GM10266 (cell line): ENCODE measurements around the gene CNTNAP2.
"Not testable (repeated sequence)": the region's sequence is repeated elsewhere in the genome, so short reads cannot be mapped to it uniquely, and the experiment has no call there.

Experiments used
- DNase-seq: peaks from one replicate; pipeline ENCODE4 v3.0.0; 2012; ENCODE audit errors: extremely low spot score
- CTCF ChIP-seq: IDR thresholded peaks from 2 replicates; pipeline ENCODE4 v1.5.1; 2012; ENCODE audit warnings: mild to moderate bottlenecking, low read depth; ENCODE audit not compliant: control insufficient read depth, insufficient read depth; ENCODE audit errors: missing control alignments

The CNTNAP2 gene

DNA sequence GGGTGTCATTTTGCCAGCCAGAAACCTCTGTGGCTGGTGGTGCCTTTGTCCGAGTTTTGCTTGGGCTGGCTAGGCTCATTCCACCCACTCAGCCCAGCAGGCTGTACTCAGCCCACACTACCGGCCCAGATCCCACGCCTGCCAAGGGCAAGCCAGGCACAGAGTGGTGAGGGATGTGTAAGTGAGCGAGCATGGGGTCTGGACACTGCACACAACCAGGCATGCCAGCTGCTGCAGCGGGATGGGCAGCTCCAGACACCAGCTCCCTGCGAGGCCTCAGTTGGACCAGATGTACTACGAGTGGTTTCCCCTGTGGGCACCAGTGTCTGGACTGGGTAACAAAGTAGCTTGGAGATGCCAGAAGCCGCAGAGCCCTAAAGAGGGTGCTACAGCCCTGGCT lies 2339.8 kb downstream of the CNTNAP2 start:
- no peak for TF ChIP-seq CTCF
- DNase-seq: no peak

DNA sequence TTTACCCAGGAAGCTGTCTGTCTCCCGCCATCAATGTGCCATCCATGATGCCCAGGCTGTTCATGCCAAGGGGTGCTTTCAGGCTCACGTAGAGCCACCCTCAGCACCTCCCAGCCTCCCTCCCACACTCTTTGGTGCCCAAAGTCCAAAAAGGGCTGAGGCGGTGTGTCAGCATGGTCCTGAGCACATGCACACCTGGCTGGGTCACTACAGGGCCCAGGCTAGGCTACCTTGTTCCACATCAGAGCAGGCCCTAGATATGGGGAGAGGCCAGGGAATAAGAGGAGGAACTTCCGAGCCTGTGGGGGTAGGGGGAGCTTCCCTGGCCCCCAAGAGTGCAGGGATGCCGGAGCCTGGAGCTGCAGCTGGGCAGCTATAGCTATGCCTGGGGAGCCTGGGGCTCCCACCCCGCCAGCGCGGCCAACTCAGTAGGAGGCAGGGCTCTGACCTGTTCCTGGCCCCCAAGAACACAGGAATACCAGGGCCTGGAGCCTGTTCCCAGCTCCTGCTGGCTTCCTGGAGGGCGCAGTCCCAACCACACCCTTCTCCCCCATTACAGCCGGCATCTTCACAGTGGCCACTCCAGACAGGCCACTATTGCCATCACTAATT lies 2340.8 kb downstream of the CNTNAP2 start:
- TF ChIP-seq CTCF: no peak
- DNase-seq: no peak

DNA sequence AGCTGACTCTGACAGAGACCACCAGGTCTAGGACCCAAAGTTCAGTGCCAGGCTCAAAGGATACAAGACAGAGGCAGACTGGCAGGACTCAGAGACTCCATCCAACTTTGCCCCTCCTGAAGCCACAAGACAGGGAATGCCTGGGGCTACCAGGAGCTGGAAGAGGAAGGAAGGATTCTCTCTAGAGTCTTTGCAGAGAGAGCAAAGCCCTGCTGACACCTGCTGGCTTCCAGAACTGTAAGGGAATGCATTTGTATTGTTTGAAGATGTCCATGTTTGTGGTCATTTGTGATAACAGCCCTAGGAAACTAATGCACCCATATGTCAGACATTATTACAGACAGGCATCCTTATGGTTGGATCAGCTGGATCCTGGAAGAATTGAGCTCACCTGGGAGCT lies 2341.7 kb downstream of the CNTNAP2 start:
- DNase-seq: no peak
- TF ChIP-seq CTCF: no peak

DNA sequence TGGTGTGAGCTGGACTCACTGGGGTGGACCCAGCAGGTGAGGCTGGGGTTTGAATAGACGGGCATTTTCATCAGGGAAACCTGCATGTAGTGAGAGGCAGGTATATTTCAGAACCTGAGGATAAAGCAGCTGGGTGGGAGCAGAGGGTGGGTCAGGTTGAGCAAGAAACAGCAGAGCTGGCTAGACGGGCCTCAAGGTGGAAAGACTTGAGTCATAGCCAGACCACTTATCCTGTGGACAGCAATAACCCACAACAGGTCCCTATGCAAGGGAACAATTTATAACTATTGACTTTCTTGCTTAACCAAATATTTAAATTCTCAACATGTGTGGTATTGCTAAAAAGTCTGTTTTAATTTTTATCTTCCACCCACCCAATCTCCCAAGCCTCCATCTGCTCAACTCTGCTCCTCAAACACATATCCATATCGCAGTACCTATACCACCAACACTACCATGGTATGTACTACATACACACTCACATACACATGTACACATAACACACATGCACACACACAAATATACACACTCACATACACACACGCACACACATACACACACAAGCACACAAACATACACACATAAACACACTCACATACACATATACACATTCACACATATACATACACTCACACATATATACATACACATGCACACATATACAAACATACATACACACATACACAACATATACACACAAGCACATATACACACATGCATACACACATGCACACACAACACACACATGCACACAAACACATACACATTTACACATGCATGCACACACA lies 2345.0 kb downstream of the CNTNAP2 start:
- TF ChIP-seq CTCF: no peak
- no peak for DNase-seq

GRCh38 chr7:148462774-148463173 lies 2346.2 kb downstream of the CNTNAP2 start:
- not testable (repeated sequence) for DNase-seq

GRCh38 chr7:148463210-148463609 lies 2346.6 kb downstream of the CNTNAP2 start:
- no peak for DNase-seq
- no peak for TF ChIP-seq CTCF

DNA sequence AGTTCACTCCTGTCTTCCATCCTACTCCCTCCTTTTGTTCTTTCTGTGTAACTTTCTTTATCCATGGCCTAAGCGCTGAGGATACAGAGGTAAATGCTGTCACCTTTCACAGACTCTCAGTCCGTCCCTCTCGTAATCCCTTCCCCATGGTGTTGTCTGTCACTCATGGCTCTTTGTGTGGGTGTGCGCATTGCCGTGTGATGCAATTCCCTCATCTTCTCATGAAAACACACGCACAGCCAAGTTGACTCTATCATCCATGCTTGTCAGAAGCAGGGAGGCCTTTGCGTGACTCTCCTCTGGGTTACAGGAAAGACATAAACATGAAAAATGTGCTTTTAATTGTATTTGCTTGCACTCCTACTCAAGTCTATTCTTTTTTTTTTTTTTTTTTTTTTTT lies 2348.3 kb downstream of the CNTNAP2 start:
- TF ChIP-seq CTCF: no peak

GRCh38 chr7:148465441-148465840 lies 2348.8 kb downstream of the CNTNAP2 start:
- DNase-seq: not testable (repeated sequence)

More for the DNA sequence above, 2348.3 kb downstream of the CNTNAP2 start:
- no peak for DNase-seq
